Activated CD8-positive, alpha-beta memory T cell treated with anti-CD3 and anti-CD28 coated beads for 4 hours (primary cell): Measurements from ENCODE around the gene MRPL14.

Experiments used
- DNase-seq, 2 donors: peaks; one replicate each; pipeline ENCODE4 v3.0.0-alpha.2; 2020; ENCODE audit warnings: low read depth in 2 of 2

Gene MRPL14

DNA sequence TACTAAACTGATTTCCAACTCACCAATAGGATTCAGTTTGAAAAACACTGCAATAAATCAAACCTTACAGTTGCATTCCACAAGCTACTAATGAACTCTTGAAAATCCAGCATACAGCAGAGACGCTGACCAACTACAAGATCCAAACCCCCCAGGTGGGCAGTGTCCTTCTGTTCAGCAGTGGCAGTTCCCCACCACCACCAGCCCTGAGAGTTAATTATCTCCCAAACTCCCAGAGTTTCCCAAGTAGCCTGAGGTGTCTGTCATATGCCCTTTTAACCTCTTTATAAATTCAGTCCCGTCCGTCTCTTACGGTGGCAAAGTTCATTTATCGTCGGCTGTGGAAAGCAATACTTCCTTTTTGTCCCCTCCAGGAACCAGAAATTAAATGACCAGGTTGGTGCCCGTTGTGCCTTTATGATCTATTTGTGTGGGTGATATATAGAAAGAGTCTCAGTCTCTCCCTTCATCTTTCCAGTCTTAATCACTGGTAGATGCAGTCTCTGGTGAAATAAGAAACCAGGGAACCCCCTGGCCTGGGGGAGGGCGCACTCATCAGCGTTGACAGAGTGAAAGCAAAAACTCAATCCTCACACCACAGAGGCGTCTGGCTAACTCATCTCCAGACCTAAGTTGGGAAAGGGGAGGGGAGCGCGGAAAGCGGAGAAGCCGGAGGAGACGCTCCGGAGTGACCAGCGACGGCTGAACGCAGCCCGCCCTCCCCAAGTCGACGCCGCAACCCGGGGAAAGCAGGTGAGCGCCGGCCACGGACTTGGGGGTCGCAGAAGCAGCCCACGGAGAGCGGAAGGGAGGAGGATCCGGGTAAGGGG lies 717 bp downstream of the MRPL14 start:
- peak; percentile 54 to 66 for DNase-seq

DNA sequence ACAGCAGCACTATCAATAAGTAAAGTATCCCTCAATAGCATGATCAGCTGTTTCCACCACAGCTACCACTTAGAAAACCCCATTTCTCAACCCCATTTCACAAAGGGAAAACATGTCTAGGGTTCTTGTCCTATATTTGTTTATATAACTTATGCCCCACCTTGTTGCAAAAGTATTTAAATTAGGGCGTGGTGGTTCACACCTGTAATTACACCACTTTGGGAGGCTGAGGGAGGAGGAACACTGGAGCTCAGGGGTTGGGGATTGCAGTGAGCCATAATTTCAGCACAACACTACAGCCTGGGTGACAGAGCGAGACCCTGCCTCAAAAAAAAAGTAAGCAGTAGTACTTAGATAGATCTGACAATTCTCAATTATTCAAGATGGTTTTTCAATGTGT lies 3.7 kb downstream of the MRPL14 start:
- no peak for DNase-seq

DNA sequence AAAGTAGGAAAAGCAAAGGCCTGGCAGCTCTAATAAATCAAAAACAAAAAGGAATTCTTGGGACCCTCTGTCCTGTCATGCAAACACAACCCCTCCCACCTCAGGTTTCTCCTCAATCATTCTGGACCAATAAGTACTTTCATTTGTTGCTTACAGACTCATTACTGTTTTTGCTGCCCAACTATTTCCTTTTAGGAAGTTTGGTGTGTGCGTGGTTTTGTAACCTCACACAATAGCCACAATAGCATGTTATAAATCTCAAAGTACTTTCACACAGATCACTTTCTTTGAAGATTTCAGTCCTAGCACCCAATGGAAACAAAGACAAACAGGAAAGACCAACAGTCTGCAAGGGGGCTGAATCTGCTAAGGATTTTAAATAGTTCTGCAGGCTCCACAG lies 4.5 kb downstream of the MRPL14 start:
- no peak for DNase-seq

DNA sequence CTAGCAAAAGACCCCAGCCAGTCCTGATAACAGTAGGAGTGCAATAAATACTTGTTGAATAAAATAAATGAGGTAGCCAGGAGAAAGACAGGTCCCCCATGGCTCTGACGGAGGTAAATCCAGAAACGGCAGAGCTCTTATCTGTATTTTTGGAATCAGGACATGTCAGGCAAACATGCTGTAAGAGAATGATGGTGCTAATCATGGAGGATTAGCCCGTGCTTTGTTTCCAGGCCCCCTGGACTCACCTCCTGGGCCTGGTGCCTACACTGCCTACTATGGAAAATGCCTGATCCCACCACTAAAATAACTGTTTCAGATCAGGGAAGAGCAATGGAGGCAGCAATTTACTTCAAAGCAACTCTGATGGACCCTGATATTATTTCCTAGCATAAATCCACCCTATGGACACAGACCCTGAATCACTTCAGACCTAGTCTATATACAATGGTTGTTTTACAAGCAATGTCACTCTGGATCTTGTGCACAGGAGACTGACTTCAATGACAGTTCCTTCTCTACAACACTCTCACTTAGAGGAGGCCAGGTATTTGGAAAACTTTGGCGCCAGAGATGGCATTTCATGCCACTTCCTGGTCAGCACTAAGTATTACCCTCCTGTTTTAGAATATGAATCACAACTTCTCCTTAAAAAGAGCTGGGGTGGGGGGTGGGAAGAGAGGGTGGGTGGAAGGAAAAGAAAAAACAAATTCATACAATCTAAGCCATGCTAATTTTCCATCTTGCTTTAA lies 6.4 kb downstream of the MRPL14 start:
- DNase-seq: no peak

- no peak for DNase-seq
Measured at GRCh38 chr6:44119704-44120262, 7.5 kb downstream of the MRPL14 start.

GRCh38 chr6:44117397-44118128 lies 9.7 kb downstream of the MRPL14 start:
- DNase-seq: no peak

DNA sequence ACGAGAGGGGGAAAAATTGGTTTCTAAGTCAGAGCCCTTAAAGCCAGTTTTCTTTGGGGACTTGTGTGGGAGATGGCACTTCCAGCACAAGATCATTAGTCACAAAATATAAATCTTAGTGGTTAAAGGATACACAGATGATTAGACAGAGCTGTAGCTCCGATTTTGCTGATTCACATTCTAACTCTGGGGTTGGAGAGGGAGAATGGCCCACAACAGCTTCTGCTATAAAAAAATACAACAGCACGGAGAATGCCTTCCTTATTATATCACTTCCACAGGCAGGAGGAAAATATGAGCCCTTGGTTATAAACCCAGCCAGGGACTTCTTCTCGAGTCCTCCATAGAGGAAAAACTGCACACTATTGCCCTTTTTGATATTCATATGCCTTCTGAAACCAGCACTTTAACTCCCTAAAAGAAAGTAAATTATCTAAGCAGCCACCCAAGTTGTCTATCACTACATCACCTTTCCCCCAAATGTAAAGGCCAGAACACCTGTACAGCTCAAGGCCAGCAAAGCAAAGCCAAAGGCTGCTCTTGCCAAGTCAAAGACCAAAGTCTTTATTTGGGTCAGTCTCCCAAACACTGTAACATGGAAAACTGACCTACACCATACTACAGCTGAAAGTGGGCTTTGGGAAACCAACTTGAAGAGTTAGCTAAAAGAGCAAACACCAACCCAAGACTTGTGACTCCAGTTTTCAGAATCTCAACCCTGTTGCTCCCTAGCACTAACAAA lies 10.4 kb downstream of the MRPL14 start:
- no peak for DNase-seq

DNA sequence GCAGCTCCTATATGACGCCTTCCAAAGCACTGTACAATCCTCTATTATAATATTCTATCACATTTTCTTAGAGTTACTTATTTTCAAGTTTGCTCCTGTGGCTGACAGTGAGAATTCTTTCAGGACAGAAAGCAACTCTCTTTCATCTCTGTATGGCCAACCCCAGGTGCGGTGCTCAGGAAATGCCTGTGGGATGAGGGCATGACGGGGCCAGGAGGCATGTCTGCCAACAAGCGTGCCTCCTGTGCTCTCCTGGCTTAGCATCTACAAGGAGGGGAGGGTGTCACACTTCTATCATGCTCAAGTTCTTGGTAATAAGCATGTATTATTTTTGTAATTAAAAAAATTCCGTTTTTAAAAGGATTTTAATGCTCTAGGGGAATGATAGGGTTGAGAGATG lies 11.4 kb downstream of the MRPL14 start:
- DNase-seq: no peak

DNA sequence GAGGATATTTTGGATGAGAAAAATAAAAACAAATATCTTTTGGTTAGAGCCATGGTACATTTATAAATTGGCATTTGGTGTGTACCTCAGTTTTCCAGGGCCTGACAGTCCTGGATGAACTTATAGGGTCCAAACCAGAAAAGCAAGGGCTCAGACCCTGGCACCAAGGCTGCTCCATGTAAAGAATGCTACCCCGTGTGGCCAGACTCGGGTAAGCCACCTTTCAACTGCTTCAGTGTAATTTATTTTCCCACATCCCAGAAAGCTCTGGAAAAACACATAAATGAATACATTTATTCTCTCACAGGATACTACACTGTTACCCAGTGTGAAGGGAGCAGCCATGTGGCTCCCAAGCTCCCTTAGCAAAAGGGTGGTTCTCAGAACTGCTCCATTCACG lies 13.8 kb downstream of the MRPL14 start:
- DNase-seq: no peak

DNA sequence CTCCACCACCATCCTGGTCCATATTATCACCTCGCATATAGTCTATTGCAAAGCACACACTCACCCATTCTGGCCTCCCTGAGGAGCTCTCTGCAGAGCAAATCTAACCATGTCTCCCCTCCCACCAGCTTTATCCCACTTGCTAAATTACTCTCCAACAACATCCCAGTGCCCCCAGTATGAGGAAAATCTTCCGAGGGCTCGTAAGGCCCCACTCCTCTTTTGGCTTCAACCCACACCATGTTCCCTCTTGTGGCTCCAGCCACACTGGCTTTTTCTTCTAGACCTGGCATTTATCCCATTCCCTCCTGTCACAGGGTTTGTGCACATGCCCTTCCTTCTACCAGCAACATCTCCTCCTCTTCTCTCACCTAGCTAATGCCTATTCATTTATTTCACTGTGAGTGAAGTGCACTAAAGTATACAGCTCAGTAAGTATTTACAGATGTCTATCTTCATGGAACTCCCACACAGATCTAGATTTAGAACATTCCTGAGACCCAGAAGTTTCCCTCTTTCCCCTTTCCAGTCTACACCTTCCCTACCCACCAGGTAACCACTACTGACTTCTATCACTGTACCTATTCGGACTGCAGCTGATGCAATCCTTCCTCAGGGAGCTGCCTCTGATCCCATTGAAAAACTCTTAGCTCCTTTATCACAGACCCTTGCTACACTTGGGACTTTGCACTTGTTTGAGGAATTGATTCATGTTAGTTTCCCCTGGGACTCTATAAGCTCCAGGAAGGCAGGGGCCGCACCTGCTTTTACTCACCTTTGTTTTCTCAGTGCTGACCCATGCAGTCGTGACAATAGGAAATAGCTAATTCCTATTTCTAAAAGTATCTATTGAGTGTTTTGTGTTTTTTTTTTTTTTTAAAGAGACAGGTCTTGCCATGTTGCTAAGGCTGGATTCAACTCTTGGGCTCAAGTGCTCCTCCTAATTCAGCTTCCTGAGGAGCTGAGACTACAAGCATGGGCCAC lies 15.5 kb downstream of the MRPL14 start:
- DNase-seq: no peak

GRCh38 chr6:44110966-44111365 lies 16.3 kb downstream of the MRPL14 start:
- no peak for DNase-seq

GRCh38 chr6:44110005-44110676 lies 17.1 kb downstream of the MRPL14 start:
- DNase-seq: no peak

GRCh38 chr6:44109212-44109611 lies 18.0 kb downstream of the MRPL14 start:
- no peak for DNase-seq

- no peak for DNase-seq
Measured at GRCh38 chr6:44108471-44108870, 18.8 kb downstream of the MRPL14 start.

GRCh38 chr6:44107017-44107416 lies 20.2 kb downstream of the MRPL14 start:
- no peak for DNase-seq

- DNase-seq: no peak
Measured at GRCh38 chr6:44105993-44106740, 21.1 kb downstream of the MRPL14 start.

DNA sequence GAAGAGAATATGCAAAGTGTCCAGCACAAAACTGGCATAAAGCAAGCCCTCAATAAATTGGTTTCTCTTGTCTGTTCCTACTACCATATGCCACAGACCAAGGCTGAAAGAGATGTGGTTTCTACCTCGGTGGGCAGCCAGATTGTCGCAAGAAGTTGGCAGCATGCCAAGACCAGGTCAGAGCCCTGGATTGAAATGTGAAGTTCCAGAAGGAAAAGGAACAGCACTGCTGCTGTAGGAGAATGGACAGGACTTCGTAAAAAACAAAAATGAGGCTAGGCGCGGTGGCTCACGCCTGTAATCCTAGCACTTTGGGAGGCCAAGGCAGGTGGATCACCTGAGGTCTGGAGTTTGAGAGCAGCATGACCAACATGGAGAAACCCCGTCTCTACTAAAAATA lies 22.1 kb downstream of the MRPL14 start:
- DNase-seq: no peak

DNA sequence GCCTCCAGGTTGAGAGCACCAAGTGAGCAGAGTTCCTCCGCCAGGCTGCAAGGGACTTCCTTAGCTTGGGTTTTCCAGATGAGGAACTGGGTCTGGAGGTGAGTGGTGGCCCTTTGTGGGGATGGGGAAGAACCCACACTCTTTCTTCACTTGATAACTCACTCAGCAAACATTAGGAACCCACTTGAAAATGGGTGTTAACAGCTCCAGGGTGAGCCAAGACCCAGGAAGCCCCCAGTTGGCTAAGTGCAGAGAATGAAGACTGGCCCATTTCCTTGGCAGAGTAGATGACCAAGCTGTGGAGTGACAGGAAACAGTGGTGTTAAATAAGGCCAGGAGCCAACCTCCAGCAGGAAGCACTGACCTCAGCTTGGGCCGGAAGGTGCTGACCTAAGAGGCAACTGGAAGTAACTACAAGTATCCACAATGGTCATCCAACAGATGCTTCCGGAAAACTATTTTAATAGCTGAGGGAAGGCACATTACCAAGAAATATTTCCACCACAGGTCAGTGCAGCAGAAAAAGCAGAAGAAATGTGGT lies 22.7 kb downstream of the MRPL14 start:
- no peak for DNase-seq

- DNase-seq: no peak
Measured at GRCh38 chr6:44102527-44102926, 24.7 kb downstream of the MRPL14 start.
